ENCODE results near the gene CDCA5.

Gene CDCA5

GRCh38 chr11:65040847-65041622, 42.8 kb downstream of the CDCA5 start, which contains the start of gene SAC3D1:
SAC3D1 (plus strand) TSS chr11:65041210; CDS start chr11:65041293, 83 bp downstream.
- DNase-seq (ENCODE audit: low read depth), result peak; percentile 87
- TF ChIP-seq CTCF (conservative IDR thresholded peaks at IDR 0.05; ENCODE audit: low read depth, low read length), result no peak

DNA sequence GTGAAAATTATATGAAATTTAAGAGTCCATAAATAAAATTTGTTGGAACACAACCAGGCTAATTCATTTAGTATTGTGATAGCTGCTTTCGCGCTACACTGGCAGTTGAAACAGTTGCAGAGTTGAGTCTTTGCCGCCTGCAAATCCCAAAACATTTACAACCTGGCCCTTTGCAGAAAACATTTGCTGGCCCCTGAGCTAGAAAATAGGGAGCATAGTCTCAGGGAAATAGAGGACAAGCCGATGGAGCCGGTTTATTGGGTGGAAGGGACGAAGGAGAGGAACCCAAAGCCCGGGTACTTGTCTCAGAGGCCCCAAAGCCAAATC, 43.4 kb downstream of the CDCA5 start:
- peak overlapping the region; percentile 62 for H3K4me3 ChIP-seq (ENCODE audit: low read length)
- no peak for DNase-seq (ENCODE audit: low read depth)
- TF ChIP-seq CTCF (conservative IDR thresholded peaks at IDR 0.05; ENCODE audit: low read depth, low read length), result no peak

More at GRCh38 chr11:65040847-65041622, 42.8 kb downstream of the CDCA5 start, which contains the start of gene SAC3D1:
- H3K4me3 ChIP-seq (ENCODE audit: low read length), result peak within 1 kb of the TSS; percentile 62

DNA sequence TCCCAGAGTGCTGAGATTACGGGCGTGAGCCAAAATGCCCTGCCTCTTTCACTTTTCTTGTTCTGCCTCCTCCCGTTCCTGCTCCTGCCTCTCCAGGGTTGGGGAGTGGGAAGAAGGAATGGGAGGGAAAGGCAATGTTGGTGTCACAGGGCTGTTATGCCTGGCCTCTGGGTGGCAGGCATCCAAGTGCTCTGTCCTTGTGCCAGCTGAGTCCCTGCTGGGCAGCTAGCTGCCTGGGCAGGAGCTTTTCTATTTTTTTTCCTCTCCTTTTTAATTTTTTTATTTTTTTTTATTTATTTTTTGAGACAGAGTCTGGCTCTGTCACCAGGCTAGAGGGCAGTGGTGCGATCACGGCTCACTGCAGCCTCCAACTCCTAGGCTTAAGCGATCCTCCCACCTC, 46.9 kb downstream of the CDCA5 start:
- TF ChIP-seq CTCF (conservative IDR thresholded peaks at IDR 0.05; ENCODE audit: low read depth, low read length), result no peak
- no peak overlapping the region for H3K4me3 ChIP-seq (ENCODE audit: low read length)
- no peak for DNase-seq (ENCODE audit: low read depth)

- no peak for TF ChIP-seq CTCF (conservative IDR thresholded peaks at IDR 0.05; ENCODE audit: low read depth, low read length)
- no peak overlapping the region for H3K4me3 ChIP-seq (ENCODE audit: low read length)
- DNase-seq (ENCODE audit: low read depth), result no peak
Observed at GRCh38 chr11:65035579-65035978, 48.3 kb downstream of the CDCA5 start.

- no peak for DNase-seq (ENCODE audit: low read depth)
- TF ChIP-seq CTCF (conservative IDR thresholded peaks at IDR 0.05; ENCODE audit: low read depth, low read length), result no peak
- H3K4me3 ChIP-seq (ENCODE audit: low read length), result no peak overlapping the region
Observed at GRCh38 chr11:65034423-65034822, 49.4 kb downstream of the CDCA5 start.

DNA sequence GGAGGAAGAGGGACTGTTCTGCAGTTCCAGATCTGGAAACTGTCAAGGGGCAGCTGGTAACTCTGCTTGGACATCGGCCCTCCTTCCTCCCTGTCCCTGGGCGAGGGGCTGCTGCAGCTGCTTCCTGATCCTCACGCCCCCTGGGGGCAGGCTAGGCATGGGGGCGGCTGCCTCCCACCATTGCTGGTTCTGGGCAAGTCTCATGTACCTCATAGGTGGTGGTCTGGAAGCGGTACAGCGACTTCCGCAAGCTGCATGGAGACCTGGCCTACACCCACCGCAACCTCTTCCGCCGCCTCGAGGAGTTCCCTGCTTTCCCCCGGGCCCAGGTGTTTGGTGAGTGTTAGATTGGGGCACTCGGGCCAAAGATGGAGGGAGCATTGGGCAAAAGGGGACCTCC, 51.6 kb downstream of the CDCA5 start:
- no peak for DNase-seq (ENCODE audit: low read depth)
- no peak for TF ChIP-seq CTCF (conservative IDR thresholded peaks at IDR 0.05; ENCODE audit: low read depth, low read length)
- no peak overlapping the region for H3K4me3 ChIP-seq (ENCODE audit: low read length)
